Ammon's horn (tissue), 1 donor: ENCODE results near the gene C3orf18.
A peak's percentile ranks its signal among the peaks of the same experiment; 100 is the strongest.

Experiments used
- DNase-seq: peaks from one replicate; pipeline ENCODE4 v3.0.0-alpha.2; 2016; ENCODE audit warnings: low spot score

C3orf18 gene

GRCh38 chr3:50603261-50604109 lies 35.9 kb upstream of the C3orf18 start:
- no peak for DNase-seq

GRCh38 chr3:50602595-50603191 lies 35.1 kb upstream of the C3orf18 start:
- no peak for DNase-seq

- peak; percentile 88 for DNase-seq
These were observed 33.5 kb upstream of the C3orf18 start for GRCh38 chr3:50600841-50601591.

- no peak for DNase-seq
These were observed 32.7 kb upstream of the C3orf18 start for GRCh38 chr3:50600141-50600753.

GRCh38 chr3:50599716-50600118 lies 32.2 kb upstream of the C3orf18 start:
- no peak for DNase-seq

- DNase-seq = no peak
These were observed 31.7 kb upstream of the C3orf18 start for GRCh38 chr3:50599115-50599715.

- DNase-seq = no peak
These were observed 26.8 kb upstream of the C3orf18 start for GRCh38 chr3:50594253-50594785.

GRCh38 chr3:50592568-50592967 lies 25.0 kb upstream of the C3orf18 start:
- DNase-seq = no peak

- no peak for DNase-seq
These were observed 23.7 kb upstream of the C3orf18 start for GRCh38 chr3:50591196-50591741.

- DNase-seq = no peak
These were observed 21.3 kb upstream of the C3orf18 start for GRCh38 chr3:50588759-50589433.

- no peak for DNase-seq
These were observed 20.5 kb upstream of the C3orf18 start for GRCh38 chr3:50587806-50588758.

- no peak for DNase-seq
These were observed 19.8 kb upstream of the C3orf18 start for GRCh38 chr3:50587373-50587772.

- DNase-seq = no peak
These were observed 19.2 kb upstream of the C3orf18 start for GRCh38 chr3:50586763-50587070.

GRCh38 chr3:50585919-50586762 lies 18.6 kb upstream of the C3orf18 start:
- no peak for DNase-seq

GRCh38 chr3:50584391-50584790 lies 16.8 kb upstream of the C3orf18 start:
- no peak for DNase-seq

GRCh38 chr3:50583897-50584296 lies 16.4 kb upstream of the C3orf18 start:
- no peak for DNase-seq

- no peak for DNase-seq
These were observed 14.5 kb upstream of the C3orf18 start for GRCh38 chr3:50582083-50582482.

GRCh38 chr3:50581459-50581842 lies 13.9 kb upstream of the C3orf18 start:
- no peak for DNase-seq
